Measurements from ENCODE around the gene NEDD4L. TPM values are rescaled to one million over a fixed set of nuclear protein-coding genes. Genes with fewer than 3 reads are reported as not detected.

Gene NEDD4L
- total RNA-seq, 3 donors from 2014 or later, result 161 to 309 (median 256) TPM

DNA sequence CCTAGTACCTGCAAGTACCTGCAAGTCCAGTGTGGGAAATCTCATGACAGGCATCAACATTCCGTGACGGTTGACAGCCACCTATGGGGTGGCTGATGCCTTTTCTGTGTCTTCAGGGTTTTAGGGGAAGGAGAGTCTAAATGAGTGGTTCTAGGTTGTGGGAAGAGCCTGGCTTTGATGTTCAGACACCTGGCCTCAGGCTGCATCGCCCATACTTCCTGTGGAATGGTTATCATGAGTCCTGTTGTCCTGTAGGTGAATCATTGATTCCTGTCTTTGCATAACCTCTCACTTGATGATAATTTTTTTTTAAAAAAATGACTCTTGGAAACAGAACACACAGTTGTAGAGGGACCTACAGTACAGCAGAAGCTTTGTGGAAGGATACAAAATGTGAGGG, 108.9 kb downstream of the NEDD4L start:
- H3K4me1 ChIP-seq (ENCODE audit: low read depth), result peaks cover 3% of the 10 kb centered on the region
- intact Hi-C loops (cut with DNase I, micrococcal nuclease), result no loop called here
- no peak overlapping the region for H3K4me3 ChIP-seq
- TF ChIP-seq, protein P1, sequence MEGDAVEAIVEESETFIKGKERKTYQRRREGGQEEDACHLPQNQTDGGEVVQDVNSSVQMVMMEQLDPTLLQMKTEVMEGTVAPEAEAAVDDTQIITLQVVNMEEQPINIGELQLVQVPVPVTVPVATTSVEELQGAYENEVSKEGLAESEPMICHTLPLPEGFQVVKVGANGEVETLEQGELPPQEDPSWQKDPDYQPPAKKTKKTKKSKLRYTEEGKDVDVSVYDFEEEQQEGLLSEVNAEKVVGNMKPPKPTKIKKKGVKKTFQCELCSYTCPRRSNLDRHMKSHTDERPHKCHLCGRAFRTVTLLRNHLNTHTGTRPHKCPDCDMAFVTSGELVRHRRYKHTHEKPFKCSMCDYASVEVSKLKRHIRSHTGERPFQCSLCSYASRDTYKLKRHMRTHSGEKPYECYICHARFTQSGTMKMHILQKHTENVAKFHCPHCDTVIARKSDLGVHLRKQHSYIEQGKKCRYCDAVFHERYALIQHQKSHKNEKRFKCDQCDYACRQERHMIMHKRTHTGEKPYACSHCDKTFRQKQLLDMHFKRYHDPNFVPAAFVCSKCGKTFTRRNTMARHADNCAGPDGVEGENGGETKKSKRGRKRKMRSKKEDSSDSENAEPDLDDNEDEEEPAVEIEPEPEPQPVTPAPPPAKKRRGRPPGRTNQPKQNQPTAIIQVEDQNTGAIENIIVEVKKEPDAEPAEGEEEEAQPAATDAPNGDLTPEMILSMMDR (IDR thresholded peaks at IDR 0.05), result no peak
- DNase-seq (no peak), ATAC-seq (no peak)
- no peaks in the 10 kb centered on the region for H3K9me3 ChIP-seq
- no peaks in the 10 kb centered on the region for H3K36me3 ChIP-seq (ENCODE audit: low read depth)

DNA sequence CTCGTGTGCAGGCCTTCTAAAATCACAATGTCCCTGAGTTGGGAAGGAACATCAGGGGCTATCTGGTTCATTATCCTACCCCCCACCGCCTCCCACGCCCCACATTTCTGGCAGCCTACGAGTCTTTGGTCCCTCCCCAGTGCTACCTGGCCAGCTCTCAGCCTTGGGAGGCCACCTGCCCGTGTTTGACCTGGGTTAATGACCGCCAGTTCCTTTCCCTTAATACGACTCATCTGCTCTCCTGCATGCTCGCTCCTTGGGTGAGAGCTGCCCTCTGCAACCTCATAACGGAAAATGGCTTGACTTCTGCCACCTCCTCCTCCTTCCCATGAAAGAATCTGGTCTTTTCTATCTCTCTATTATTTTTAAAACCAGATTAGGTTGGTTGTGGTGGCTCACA, 112.5 kb downstream of the NEDD4L start:
- Histone ChIP-seq H3K36me3 (ENCODE audit: low read depth) (peaks cover 5% of the 10 kb centered on the region), H3K9me3 (no peaks in the 10 kb centered on the region), H3K4me1 (ENCODE audit: low read depth) (peaks cover 11% of the 10 kb centered on the region), H3K4me3 (no peak overlapping the region)
- TF ChIP-seq, protein P1 (IDR thresholded peaks at IDR 0.05), result no peak
- no peak for DNase-seq
- no peak for ATAC-seq
- intact Hi-C loops (cut with DNase I, micrococcal nuclease), result no loop called here

GRCh38 chr18:58157237-58157636, 113.2 kb downstream of the NEDD4L start:
- Histone ChIP-seq H3K4me1 (ENCODE audit: low read depth) (peaks cover 11% of the 10 kb centered on the region), H3K9me3 (no peaks in the 10 kb centered on the region), H3K4me3 (no peak overlapping the region), H3K36me3 (ENCODE audit: low read depth) (peaks cover 5% of the 10 kb centered on the region)
- intact Hi-C loops (cut with DNase I, micrococcal nuclease), result no loop called here
- TF ChIP-seq, protein P1 (IDR thresholded peaks at IDR 0.05), result no peak
- no peak for ATAC-seq
- DNase-seq, result no peak

DNA sequence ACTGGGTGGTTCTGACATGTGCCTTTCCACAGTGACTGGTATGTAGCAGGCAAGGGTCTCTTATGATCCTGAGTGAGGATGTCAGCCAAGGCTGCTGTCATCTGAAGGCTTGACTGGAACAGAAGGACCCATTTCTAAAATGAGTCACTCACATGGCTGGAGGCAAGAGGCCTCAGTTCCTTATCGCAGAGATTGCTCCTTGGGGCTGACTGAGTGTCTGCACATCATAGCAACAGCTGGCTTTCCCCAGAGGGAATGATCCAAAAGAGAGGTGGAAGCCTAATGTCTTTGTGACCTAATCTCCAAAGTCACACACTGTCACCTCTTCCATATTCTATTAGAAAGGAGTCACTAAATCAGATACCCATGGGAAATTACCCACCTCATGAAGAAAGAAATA, 114.0 kb downstream of the NEDD4L start:
- intact Hi-C loops (cut with DNase I, micrococcal nuclease), result no loop called here
- DNase-seq (no peak), ATAC-seq (no peak)
- H3K9me3 ChIP-seq, result no peaks in the 10 kb centered on the region
- H3K4me1 ChIP-seq (ENCODE audit: low read depth), result peaks cover 11% of the 10 kb centered on the region
- H3K4me3 ChIP-seq, result no peak overlapping the region
- peaks cover 5% of the 10 kb centered on the region for H3K36me3 ChIP-seq (ENCODE audit: low read depth)
- TF ChIP-seq, protein P1 (IDR thresholded peaks at IDR 0.05), result no peak

DNA sequence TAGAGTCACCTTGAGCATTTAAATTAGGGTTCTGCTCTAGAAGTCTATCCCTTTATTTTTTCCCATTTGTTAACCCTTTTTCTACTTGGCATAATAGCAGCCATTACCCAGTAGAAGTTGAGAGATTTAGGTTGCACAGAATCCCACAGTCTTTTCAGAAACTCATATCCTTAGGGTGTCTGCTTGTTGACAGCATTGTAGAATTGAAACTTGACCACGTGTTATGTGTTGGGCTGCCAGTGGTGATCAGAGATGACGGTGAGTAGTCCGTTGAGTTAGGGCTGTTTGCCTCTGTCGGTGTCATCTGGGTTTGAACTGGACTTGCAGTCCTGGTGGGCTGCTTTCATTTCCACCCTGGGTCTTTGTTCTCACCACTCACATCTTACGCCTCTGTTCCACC, 114.4 kb downstream of the NEDD4L start:
- H3K4me1 ChIP-seq (ENCODE audit: low read depth), result peaks cover 11% of the 10 kb centered on the region
- intact Hi-C loops (cut with DNase I, micrococcal nuclease), result no loop called here
- no peak for DNase-seq
- H3K36me3 ChIP-seq (ENCODE audit: low read depth), result peaks cover 5% of the 10 kb centered on the region
- no peak for ATAC-seq
- H3K4me3 ChIP-seq, result no peak overlapping the region
- H3K9me3 ChIP-seq, result no peaks in the 10 kb centered on the region
- TF ChIP-seq, protein P1 (IDR thresholded peaks at IDR 0.05), result no peak

GRCh38 chr18:58161659-58162058, 117.6 kb downstream of the NEDD4L start:
- TF ChIP-seq, protein P1 (IDR thresholded peaks at IDR 0.05), result no peak
- ATAC-seq (peak; percentile 47), DNase-seq (peak in 1 of 3 donors; percentile 59)
- Histone ChIP-seq H3K9me3 (no peaks in the 10 kb centered on the region), H3K4me1 (ENCODE audit: low read depth) (peaks cover 11% of the 10 kb centered on the region), H3K4me3 (no peak overlapping the region), H3K36me3 (ENCODE audit: low read depth) (peaks cover 5% of the 10 kb centered on the region)
- intact Hi-C loops (cut with DNase I, micrococcal nuclease), result no loop called here
